EH (cell line): ENCODE measurements around the gene DUSP9.
"Not testable (repeated sequence)": the region's sequence is repeated elsewhere in the genome, so short reads cannot be mapped to it uniquely, and the experiment has no call there.

Experiments used
- DNase-seq: peaks from one replicate; pipeline ENCODE4 v3.0.0-alpha.2; 2015; ENCODE audit warnings: low read depth

Gene DUSP9, protein sequence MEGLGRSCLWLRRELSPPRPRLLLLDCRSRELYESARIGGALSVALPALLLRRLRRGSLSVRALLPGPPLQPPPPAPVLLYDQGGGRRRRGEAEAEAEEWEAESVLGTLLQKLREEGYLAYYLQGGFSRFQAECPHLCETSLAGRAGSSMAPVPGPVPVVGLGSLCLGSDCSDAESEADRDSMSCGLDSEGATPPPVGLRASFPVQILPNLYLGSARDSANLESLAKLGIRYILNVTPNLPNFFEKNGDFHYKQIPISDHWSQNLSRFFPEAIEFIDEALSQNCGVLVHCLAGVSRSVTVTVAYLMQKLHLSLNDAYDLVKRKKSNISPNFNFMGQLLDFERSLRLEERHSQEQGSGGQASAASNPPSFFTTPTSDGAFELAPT

DNA sequence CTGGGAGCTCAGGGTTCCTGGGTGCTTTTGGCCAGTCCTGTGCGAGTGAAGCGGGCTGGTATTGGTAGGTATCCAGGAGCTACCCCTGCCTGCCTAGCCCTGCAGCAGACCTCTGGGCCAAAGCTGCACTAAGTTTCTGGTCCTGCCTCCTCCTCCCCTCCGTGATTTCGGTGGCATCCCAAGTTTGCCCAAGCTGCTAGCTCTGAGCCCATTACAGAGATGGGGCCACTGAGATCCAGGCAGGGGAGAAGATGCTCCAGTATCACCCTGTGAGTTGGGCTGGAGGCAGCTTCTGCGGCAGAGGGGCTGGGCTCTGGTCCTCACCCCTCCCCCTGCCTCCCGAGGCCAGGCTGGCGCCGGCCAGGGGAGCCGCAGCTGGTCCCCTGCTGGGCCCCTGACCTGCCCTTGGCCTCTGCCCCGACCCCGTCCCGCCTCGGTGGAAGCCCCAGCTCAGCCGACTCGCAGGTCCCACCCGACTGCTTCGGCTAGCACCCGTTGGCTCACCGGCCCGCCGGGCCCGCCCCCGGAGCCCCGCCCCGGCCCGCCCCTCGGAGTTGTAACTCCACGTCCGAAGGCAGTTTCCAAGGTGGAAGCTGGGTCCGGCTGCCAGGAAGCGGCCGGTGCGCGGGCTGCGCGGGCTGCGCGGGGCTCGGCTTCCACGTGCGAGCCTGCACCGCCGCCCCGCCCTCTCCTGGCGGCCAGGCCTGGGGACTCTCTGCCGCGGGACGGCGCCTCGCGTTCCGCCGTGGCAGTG, at the start of gene DUSP9:
Gene DUSP9, plus strand, starts transcription at position 584 of the 754 bp plus-strand sequence. CDS start 751 bp downstream, outside the sequence.
- DNase-seq: peak; percentile 34

DNA sequence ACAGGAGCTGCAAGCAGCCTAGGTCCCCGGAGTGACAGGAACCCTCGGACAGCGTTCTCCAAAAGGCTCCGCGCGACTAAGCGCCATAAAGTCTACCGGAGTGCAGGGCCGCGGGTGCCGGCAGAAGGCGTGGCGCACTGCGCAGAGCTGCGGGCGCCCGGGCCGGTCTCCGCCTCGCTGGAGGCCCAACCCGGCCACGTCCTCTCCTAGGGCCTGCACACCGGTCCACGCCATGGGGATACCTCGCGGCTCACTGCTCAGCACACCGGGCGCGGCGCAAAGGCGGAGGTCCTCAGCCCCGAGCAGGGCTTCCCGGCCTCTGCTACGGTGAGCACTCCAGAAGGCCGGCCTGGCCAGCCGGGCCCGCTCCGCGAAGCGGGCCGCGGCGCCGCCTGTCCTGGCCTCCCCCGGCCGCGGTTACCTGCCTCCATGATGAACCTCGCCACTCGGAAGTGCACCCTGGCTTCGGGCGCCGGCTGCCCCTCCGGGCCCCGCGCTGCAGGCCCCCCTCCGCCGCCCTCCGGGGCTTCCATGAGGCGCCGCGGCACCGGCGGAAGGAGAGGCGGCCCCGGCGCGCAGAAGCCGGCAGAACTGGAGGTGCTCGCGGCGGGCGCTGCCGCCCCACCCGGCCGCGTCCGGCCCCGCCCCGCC, 48.3 kb upstream of the DUSP9 start, which contains the start of gene CCNQ:
Gene CCNQ, minus strand, starts transcription at position 599 of the 651 bp plus-strand sequence. Its CDS starts 66 bp downstream, at position 533.
- peak; percentile 46 for DNase-seq

DNA sequence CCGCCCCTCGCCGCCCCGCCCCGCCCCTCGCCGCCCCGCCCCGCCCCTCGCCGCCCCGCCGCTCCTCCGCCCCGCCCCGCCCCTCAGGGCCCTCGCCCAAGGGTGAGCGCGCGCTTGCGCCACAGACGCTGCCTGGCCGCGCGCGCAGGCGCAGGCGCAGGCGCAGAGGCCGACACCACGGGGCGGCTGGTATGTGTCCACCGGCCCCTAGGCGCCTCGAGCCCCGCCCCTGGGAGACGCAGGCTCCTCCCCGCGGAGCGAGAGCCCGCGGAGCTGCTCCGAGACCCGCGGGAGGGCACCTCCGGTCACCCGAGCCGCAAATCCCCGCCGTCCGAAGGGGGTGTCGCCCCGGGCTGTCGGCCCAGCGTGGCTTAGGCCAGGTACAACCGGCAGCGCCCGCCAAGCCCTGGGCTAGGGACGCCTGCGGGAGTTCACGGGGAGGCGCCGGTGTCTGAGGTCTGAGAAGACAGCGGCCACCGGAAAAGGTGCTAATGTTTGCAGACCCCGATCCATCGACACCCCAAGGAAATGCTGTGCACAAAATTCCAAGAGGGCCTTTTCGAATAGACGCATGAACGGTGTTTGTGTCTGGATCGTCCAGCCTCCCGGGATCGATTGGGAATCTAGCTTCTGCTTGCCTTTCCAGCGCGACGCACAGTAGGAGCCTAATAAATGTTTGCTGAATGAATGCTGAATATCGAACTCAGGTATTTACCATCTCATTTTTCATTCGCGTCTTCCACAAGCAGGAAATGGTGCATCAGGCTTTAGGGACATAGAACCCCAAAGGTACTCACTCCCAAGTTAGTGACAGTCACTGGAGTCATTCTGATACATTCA, 47.6 kb upstream of the DUSP9 start:
- DNase-seq: peak; percentile 87

DNA sequence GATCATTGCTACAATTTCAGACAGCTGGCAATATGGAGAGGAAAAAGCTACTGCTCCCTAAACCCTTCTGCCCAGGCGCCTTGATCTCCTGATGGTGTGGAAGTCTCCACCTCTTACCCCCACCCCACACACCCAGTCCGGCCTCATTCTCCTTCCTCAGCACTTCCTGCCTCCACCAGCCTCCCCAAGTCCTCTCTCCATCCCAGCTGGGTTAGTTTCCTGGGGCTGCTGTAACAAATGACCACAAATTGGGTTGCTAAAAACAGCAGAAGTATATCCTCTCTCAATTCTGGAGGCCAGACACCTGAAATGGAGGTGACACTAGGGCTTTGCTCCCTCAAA, 47.0 kb upstream of the DUSP9 start:
- DNase-seq: peak; percentile 30

DNA sequence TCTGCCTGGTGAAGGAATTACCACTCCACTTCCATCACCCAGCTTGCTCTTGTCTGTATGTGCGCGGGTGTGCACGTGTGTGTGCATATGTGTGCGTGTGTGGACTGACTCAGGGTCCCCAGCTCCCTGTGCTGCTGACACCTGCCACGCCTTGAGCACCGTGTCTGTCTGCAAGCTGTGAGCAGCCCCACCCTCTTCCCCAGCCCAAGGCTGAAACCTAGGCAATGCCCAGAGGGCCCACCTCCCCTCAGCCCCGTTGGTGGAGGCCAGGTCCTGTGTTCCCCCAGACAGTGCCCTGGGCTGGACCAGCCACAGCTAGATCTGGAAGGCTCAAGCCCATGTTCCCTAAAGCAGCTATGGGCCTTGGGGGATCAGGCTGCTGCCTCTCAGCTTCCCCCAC, 46.1 kb upstream of the DUSP9 start:
- DNase-seq: no peak

DNA sequence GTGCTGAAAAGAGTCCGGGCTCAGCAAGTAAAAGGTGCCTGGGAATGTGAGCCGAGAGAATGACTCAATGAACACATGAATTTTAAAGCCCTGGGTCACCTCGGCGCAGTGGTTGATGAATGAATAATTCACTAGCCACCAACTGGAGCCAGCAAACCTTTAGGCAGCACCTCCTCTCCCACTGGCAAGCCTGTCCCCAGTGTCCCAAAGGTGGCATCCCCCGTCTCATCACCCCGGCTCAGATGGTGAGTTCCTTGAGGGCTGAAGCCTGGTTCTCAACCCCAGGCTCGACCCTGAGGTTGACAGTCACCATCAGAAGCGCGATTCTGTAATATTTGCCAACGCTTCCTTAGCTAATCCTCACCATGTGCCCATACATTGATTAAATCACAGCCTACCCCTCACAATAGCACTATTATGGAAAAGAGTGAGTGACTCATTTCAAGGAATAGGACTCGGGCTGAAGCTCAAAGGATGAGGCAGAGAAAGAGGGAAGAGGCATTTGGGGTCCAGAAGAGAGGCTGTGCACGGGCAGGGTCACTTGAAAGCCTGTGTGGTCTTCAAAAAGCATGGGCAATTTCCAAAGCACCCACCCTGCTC, 45.4 kb upstream of the DUSP9 start:
- no peak for DNase-seq

DNA sequence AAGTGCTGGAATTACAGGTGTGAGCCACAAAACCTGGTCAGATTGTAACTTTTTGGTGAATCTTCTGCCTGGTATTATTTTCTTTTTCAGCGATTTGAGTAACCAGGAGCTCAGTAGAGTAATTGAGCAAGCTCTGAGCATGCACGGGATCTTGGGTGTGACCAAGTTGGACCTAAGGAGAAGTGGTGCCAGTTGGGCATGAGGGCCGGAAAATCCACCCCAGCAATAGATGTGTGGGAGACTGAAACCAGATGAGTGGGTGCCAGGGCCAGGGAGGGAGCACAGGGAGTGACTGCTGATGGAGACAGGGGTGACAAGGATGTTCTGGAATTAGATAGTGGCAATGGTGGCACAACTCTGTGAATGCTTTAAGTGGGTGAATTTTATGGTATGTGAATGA, 44.4 kb upstream of the DUSP9 start:
- no peak for DNase-seq

DNA sequence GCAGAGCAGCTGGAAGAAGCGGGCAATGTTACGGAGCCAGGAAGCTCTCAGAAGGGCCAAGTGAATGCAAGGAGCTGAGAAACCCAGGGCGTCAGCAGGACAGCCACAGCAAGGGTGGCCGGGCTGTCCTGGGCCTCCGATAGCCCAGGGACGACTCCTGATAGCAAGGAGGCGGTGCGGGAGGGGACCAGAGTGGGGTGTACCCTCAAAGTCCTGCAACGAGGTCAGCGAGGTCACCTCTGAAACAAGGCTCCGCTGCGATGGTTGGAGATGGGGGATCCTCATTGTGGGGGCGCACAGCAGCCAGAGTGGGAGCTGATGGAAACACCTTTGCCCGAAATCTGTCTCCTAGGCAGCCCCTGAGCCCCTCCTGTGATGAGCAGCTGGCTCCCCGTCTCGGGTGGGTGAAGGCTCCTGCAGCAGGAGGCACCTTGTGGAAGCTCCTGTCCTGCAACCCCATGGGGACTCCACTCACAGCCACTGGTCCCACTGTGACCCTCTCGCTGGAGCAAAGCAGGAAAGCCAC, 43.8 kb upstream of the DUSP9 start:
- DNase-seq: no peak

DNA sequence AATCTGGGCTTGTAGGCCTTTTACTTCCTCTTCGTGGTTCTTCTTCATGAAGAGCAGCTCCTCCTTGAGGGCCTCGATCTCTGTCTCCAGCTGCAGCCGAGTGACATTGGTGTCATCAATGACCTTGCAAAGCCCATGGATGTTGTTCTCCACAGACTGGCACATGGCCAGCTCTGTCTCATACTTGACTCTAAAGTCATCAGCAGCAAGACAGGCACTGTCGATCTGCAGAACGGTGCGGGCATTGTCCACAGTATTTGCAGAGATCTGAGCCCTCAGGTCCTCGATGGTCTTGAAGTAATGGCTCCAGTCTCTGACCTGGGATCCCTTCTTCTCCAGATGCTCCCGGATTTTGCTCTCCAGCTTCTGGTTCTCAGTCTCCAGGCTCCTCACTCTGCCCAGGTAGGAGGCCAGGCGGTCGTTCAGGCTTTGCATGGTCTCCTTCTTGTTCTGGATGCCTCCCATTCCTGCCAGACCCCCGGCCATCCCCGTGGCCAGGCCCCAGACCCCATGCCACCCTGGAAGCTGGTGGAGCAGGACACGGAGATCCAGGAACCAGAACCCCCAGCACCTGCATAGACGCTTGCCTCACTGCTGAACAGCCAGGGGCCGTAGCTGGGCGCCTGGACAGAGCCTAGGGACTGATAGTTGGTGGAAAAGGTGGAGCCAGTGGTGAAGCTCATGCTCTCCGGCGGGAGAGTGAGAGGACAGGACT, 42.2 kb upstream of the DUSP9 start:
- not testable (repeated sequence) for DNase-seq

DNA sequence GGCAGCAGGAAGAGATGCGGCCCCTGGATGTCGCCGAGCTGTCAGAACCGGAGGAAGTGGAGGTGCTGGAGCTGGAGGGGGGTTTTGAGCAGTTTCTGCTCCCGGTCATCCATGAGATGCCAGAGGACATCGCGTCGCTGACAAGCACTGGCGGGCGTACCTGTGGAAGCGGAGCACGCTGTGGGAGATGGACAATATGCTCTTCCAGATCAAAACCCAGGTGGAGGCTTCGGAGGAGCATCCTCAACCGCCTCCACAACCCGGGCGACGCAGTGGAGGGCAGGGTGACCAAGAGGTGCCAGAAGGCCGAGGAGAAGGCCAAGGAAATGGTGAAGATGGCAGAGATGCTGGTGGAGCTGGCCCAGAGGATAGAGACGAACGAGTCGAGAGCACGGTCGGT, 40.5 kb upstream of the DUSP9 start:
- no peak for DNase-seq

DNA sequence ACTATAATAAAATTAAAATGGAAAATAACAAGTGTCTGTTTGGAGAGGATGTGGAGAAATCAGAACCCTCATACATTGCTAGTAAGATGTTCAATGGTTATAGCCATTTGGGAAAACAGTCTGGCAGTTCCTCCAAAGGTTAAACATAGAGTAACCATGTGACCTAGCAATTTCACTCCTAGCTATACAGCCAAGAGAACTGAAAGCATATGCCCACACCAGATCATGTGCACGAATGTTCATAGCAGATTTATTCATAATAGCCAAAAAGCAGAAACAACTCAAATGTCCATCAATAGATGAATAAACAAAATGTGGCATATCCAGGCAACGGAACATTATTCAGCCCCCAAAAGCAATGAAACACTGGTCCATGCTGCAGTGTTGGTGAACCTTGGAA, 38.6 kb upstream of the DUSP9 start:
- no peak for DNase-seq

DNA sequence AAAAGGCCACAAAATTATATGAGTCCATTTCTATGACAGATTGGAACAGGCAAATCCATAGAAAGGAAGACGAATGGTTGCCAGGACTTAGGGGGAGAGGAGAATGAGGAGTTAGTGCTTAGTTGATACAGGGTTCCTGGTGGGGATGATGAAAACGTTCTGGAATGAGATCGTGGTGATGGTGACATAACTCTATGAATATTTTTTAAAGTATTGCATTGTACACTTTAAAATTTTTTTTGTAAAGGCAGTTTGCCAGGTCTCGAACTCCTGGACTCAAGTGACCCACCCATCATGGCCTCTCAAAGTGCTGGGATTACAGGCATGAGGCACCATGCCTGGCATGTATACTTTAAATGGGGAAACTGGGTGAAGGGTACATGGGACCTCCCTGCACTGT, 38.2 kb upstream of the DUSP9 start:
- DNase-seq: peak; percentile 43

DNA sequence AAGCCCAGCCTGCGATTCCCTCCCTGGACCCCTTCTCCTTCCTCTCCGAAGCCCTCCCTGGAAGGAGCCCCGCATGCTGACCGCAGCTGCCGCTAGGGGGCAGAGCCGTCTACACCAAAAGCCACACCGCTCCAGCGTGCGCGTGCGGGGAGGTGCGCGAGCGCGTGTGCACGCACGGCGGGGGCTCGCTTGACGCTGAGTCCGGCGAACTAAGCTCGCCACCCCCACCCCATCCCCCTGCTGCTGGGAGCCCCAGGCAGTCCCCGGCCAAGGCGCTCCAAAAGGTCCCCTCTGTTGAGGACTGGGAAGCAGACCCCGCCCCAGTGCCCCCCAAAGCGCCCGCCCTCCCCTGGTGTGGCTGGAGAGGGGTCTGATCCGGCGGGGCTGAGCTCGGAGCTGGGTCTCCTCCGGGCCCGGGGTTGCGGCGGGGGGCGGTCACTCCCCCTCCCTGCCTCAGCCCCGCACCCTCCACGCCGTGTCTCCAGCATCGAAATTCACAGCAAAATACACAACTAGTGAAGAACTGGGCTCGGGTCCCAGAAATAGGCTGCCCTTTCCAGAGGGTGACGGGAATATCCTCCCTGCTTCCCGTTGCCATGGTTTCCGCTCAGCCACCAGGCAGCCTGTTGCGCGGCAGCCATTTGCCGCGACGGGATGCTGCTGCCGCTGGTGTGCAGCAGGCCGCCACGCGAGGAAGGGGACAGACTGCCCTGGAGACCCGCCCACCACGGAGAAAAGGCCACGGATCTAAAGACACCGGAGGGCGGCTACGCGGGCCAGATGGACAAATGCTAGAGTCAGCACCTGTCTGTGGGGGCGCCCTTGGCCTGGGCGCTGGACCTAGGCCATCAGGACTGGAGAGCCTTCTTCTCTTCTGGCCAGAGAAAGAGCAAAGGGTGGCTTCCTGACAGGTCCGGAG, 36.8 kb upstream of the DUSP9 start:
- peak; percentile 68 for DNase-seq

DNA sequence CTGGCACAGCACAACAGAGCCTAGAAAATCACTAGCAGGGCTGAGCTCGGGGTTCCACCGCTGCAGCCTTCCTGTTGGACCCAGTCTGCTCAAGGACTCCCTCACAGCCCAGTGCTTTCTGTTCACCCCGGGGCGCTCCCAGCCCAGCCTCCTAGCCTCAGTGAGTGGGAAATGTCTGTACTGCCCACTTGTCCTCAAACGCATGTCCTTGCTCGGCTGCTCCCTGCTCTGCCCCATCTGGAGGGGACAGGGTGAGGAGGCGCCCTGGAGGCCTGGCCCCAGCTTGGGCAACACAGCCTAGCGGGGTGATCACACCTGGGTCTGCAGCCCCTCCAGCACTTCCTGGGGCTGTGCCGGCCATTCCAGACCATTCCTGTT, 36.2 kb upstream of the DUSP9 start:
- no peak for DNase-seq

DNA sequence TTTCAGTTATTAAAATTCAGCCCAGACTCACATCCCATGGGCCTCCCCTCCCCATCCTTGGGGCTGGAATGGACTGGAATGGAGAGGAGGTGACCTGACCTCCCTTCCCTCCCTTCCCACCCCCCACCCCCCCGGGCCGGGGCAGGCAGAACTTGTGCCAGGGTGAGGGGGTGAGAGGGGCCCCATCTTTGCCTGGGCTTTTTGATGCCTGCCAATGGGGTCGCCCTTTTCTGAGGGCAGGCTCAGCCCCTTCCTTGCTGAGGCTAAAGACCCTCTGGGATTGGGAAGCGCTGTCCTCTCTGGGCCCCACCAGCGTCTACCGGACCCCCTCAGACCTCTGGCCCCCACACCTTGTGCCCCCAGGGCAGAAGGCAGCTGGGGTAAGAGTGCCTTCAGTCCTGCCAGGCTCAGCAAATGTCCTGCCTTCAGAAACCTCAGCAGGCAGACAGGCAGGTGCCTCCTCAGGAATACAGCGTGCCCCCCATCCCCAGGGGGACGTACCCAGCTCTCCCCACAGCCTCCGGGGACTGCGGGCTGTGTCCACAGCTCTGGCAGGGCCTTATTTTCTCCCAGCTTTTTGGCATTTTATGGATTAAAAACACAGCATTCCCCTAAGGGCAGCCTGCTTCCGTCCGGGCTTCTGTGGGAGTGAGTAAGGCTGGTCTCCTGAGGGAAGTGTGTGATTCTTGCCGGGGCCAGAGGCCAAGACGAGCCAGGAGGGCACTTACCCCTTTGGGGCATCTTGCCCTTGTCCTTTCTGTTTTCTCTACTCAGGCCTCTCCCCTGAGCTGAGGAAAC, 35.5 kb upstream of the DUSP9 start:
- no peak for DNase-seq

DNA sequence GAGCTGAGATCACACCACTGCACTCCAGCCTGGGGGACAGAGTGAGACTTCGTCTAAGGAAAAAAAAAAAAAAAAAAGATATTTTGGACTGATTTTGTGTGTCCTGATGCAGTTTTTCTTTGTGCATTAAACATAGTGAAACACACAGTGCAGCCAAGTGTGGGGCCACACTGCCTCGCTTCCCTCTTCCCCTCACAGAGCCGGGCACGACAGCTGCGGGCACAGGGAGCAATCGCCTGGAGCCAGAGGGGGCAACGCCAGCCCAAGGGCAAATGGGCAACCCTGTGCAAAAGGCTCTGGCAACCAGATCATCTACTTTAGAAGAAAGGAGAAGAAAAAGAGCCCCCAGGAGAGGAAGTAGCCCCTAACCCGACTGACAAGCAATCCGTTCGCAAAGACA, 34.6 kb upstream of the DUSP9 start:
- no peak for DNase-seq

DNA sequence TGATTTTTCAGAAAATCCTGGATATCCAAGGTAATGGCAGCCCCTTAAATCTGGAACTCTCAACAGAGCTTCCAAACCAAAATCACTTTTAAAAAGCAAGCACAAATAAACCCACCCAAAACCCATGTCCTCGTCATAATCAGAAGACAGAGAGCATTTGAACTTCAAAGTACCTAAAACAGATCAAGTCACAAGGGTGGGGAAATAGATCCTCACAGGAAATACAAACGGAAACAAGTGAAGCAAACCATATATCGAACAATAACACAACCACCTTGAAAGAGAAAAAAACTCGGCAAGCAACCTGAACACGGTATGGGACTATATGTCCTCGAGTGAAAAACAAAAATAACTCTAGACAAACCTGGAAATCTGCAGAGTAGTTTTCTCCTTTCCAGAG, 32.2 kb upstream of the DUSP9 start:
- no peak for DNase-seq

DNA sequence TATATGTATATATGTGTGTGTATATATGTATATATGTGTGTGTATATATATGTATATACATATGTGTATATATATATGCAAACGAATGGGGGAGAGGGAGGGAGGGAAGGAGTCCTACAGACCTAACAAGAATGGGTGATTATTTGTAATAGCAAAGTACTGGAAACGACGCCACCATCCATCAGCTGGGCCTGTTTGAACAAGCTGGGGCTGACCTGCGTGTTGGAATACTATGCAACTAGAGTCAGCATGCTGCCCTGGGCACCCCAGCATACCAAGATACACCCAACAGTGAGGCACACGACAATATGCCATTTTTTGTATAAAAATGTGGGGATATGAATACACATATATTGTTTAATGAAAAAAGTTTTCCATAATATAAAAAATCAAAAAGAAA, 26.4 kb upstream of the DUSP9 start:
- DNase-seq: no peak
